Measurements from ENCODE around the gene ADGRL2.
A peak's percentile ranks its signal among the peaks of the same experiment; 100 is the strongest.

Gene ADGRL2

DNA sequence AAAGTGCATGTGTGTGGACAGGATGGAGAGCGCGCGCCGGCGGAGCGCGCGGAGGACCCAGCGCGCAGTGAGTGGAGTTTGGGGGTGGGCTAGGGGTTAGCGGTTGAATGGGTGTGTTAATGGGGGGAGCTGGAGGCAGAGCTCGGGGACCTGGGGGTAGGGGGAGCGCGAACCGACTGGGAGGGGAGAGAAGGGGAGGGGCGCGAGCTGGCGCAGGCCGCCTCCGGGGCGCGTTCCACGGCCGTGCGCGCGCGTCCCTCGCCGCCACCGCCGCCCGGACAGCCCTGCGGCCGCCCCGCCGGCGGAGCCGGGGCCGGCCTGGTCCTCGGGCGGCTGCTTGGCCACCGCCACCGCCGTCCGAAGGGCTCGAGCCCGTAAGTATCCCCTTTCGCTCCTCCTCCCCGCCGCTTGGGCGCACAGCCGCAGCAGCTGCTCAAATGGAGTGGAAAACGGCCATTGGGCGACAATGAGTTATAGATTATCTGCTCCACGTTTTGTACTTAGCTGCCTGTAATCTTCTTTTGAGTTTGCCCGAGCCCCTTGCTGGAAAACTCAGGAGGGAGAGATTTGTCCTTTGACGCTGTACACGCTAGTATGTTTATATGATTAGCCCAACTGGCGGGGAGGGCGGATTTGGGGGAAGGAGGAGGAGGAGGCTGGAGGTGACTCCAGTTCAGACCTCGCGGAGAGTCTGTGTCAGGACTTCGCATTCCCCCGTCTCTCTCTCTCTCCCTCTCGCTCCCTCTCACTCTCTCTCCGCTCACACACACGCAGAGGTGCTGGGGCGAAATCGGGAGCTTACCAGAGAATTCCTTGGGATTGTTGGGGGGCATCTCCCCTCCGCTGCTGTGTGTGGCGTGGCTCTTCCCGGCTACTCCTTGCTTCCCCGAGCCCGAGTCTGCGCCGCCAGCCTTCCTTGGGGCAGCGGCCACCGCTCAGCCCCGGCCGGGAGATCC lies at the start of gene ADGRL2:
TSS of gene ADGRL2 (plus strand) at position 240 of the 956 bp plus-strand sequence. CDS start 36,051 bp downstream, outside the sequence.
- DNase-seq, result peak; percentile 96

DNA sequence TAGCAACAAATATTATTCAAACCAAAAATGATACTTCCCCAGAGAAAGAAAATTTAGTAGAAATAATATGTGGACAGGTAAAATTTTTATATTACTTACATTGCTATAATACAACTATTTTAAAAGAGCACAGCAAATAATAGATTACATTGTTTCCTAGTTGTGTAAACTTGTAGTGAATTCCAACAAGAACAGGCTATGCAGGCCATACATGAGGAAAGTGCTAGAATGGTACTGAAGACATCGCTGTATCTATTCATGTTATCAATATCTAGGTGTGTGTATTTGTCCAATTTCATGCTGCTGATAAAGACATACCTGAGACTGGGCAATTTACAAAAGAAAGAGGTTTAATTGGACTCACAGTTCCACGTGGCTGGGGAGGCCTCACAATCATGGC lies 47.9 kb upstream of the ADGRL2 start:
- no peak for DNase-seq

DNA sequence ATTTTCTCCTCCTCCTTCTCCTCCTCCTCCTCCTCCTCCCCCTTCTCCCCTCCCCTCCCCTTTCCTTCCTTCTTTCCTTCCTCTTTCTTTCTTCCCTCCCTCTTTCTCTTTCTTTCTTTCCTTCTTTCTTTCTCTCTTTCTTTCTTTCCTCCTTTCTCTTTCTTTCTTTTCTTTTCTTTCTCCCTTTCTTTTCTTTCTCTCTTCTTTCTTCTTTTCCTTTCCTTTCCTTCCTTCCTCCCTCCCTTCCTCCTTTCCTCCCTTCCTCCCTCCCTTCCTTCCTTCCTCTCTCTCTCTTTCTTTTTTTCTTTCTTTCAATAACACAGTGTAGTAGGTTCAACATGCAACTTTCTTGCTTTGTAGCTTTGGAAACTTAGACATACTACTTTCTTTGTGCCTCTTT lies 46.3 kb upstream of the ADGRL2 start:
- DNase-seq, result no peak

DNA sequence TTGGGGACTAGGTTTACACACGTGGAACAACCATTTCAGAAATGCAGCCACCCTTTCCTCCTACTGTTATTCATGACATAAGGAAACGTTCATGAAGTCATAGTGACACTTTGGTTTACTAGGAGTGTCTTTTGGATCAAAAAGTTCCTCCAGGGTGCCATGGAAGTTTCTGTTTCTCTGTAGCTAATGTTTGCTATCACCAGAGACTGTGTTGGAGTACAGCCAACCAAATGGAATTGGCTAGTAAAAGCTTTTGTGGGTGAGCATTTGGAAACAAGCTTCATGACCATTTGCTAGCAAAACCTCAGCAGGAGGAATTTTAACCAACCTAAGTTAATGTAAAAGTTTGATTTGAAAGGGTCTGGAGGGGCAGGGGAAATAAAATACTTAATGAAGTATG lies 43.9 kb upstream of the ADGRL2 start:
- peak; percentile 6 for DNase-seq

DNA sequence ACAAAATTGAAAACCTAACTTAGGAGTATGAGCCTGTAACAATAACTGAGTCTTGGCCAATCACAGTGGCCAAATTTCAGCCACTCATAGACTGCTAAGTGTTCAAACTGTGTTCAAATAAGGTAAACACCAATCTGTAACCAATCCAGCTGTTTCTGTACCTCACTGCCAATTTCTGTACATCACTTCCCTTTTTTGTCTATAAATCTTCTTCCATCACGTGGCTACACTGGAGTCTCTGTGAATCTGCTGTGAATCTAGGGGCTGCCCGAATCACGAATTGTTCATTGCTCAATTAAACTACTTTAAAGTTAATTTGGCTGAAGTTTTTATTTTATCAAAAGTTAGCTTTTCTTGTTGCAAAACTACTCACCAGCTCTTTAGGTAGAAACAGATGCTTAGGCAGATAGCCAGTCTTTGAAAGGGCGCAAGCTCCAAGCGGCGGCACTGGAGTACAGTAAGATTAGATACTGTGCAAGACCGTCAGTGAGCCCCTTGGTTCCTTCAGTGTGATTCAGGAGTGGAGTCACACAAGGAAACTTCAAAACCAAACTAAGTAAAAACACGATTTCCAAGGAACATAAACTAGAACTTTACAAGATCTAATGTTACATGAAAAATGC lies 43.2 kb upstream of the ADGRL2 start:
- peak; percentile 10 for DNase-seq

DNA sequence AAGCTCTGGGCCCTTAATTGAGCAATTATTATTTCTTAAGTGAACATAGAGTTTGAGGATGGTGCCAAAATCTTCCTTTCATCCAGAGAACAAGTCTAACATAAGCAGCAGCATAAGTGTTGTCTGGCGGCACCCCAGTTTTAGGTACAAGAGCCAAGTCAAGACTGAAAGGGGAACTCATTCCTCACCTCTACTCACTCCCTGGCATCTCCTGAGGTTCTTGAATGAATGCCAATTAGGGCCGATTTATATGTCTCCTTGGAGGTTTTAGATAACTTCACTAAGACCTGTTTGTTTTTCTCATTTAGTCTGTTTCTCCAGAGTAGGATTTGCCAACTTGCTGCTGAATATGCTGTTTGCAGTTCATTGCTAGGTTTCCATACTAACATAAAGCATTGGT lies 42.6 kb upstream of the ADGRL2 start:
- DNase-seq, result no peak

DNA sequence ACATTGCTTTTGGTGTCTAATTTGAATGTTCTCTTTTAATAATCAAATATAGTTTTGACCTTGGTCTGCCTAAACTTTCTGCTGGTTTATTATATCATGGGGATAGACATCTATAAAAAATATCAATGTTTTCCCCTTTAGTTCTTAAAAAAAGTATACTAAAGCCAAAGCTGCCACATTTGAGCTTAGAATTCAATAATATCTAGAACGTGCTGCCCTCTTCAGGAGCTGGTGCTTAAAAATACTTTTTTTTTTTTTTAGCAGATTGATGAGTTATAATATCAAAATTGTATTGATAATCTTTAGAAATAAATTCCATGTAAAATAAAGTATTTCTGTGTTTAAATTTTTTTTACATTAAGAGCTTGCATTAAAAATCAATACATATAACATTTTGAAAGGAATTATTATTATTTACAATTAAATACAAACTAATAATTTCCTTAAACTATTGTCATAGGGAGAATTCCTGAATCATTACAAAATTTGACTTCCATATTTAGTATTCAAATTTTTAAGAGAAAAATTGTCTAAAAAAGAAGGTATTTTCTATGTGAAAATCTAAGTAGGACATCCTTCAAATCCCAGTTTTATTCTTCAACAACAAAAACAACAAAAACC lies 40.1 kb upstream of the ADGRL2 start:
- DNase-seq, result peak; percentile 45

DNA sequence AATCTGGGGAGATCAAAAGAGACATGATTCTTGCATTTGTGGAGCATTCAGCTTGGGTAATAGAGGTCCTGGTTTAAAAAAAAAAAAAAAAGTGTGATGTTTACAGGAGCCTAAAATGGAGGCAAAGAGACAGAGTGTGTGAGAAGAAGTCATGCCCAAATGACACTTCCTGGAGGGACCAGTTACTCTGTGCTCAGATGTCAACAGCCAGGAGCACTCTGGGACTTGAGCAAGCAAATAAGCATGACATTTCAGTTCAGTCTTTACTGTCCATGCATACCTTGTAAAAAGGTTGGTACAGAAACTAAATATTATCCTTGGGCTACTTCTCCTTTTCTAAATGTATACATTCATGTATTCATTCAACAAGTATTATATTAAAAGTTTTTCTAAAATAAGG lies 25.2 kb upstream of the ADGRL2 start:
- no peak for DNase-seq

DNA sequence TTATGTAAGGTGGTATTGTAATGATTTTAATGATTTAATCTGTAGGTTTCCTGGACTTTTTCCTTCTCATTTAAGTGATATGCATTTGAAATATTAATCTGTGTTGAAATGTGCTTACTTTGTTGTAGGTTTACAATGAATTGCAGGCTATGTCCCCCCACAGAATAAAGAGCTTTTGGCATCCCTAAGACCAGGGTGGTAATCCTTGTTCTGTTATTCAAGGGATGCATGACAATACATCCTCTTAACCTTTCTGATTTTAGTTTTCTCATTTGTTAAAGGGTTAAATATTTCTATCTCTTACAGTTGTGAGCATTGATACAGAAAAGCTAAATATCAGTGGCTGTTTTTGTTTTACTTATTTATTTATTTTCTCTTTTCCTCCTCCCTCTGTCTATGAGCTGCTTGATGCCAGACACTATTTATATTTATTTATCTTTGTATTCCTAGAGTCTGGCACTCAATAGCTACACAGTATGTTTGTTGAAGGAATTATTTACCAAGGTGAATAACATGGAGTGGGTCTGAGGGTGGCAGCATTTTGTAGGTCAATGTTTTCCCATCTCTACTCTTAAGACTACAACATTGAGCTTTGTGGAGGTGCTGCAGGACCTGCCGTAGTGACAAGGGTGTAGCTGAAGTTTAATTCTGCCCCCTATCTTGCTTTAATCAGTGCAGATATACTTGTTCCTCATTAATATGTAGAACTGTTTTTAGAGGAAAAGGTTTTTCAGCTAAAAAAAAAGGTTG lies 19.9 kb upstream of the ADGRL2 start:
- DNase-seq, result no peak

DNA sequence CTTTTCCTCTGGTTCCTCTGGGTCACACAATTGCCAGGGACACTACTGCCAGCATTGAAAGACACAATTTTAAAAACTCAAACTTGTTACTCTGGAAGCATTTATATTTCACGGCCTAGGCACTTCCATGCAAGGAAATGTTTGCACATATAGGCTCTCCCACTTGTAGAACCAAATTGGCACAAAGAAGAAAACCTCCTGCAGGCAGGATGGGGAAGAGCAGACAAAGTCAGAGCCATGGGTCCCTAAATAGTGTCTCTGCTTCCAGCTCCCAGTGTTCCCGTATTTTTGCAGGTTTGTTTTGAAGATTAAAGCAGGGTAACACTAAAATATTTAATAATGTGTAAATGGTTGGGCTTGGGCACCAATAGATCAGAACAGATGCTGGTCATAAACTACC lies 19.0 kb upstream of the ADGRL2 start:
- DNase-seq, result no peak

DNA sequence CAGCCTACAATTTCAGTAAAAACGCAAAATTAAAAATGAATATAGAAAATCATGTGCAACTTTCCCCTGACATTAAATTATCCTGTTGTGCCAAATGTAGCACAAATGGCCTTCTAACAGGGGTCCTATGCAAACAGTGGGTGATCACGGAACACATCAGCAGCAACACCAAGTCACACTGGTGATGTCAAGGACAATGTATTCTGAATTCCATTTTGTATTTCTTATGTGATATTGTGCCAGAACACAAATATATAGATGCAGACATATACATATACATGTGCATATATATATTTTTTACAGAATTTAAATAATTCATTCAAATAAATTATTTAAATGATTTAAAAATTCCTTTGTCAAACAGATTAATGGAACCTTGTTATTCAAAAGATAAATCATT lies 8.6 kb upstream of the ADGRL2 start:
- no peak for DNase-seq

DNA sequence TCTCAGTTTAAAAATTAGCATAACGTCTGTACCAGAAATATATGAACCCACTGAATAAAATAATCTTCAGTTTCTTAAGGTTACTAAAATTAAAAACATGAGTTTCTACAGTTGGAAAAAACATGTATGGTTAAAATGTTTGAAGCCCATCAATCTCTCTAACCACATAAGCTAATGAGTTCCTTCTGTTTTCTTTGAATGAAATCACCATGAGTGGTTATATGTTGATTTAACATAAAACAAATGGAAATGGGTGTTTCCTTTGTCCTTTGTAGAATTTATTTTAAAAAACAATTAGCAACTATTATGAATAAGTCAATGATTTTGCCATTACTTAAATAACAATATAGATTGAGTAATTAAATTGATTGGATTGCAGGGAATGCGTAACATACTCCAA lies 3.0 kb upstream of the ADGRL2 start:
- DNase-seq, result peak; percentile 44

DNA sequence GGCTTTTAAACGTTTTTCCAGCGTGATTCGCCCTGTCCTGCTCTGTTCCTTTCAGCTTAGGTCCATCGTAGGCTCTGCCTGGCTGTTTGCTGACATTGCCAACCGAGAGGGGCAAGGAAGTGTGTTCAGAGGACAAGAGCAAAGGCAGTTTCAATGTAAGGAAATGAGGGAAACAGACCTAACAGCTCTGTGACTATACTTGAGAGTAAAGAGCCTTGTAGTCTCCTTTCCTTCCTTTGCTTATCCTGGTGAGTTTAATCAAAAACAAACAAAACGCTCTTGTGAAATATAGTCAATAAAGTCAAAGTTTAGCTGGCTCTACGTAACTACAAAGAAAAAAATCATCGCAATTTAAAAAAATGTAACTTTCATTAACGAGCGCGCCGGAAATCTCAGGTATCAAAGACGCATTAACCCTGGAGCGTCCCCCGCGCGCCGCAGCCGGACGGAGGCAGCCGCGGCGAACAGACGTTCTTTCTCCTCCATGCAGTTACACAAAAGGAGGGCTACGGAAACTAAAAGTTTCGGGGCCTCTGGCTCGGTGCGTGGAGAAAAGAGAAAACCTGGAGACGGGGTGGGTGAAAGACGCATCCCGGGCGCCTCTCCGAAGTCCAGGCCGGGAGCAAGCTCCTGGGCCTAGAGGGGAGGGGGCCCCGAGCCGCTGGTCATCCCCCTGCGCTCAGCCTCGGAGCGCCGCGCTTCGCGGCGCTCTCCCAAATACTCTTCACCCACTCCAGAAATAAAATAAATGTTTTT lies 617 bp upstream of the ADGRL2 start:
- peak; percentile 85 for DNase-seq

DNA sequence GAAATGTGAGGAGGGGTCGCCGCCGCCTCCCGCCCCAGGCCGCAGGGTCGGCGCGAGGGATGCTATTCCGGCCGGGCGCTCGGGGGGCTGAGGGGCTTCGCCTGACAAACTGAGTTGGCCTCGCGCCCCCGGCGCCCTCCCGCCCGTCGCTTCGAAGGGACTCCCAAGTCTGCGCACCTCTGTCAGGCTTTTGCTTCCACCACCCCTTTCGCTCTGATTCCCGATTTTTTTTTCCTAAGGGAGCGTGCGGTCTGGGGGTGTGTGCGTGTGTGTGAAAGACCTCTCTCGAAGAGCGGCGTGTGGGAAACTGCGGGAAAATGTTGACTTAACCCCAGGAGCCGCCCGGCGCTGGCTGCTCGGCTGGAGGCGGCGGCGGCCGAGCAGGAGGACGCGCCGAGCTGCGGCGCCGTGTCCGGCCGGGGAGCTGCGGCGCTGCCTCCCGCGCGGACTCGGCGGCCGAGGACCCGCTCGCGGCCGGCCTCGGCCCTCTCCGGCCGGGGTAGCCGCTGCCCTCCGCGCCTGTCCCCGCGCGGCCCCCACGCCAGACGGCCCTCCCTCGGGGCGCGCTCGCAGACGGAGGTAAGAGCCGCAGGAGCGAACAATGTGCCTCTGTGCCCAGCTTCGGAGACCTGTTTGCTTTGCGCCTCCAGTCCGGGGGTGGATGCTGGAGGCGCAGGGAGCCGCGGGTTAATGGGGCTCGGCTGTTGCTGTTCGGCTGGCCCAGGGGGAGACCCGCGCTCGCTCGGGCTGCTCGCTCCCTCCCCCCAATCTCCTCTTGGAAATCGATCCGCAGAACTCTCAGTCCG lies 1.1 kb downstream of the ADGRL2 start:
- peak; percentile 59 for DNase-seq

DNA sequence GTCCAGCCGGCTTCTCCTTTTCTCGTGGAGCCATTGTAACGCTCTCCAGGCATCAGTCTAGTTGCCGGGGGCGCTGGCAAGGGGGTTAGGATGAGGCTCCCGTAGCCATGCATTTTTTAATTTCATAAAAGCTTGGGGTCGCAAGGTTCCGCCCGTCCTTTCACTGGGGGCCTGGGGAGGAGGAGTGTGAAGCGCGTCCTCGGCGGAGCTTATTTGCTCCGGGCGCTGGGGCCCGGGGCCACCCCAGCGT lies 1.6 kb downstream of the ADGRL2 start:
- DNase-seq, result no peak

DNA sequence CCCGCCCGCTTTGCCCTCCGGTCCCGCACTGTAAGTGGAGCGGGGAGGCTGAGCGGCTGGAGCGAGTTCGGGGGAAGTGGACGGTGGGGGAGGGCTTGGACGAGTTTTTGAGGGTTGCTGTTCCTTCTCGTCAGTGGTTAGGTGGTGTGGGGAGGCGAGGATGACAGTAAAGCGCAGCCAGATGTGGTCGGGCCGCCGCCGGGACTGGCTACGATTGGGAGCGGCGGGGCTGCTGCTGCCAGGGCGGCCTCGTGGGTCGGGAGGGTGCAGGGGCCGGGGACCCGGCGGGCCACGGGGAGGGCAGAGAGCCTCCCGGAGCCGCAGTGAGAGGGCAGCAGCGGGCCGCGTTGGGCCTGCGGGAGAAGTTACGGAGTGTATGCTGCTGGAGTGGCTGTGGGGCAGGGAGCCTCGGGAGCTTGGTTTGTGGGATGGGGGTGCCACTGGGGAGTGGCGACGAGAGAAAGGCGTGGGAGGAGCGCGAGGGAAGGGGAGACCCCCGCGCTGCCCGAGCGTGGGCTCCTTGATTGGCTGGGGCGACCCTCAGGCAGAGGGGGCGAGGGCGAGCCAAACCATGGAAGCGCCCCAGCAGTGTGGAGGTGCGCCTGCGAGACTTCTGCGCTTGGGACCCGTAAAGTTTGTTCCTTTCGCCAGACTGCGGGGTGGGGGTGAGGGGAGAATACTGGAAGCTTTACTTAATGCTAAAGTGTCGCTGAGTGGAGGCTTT lies 2.1 kb downstream of the ADGRL2 start:
- DNase-seq, result peak; percentile 71

DNA sequence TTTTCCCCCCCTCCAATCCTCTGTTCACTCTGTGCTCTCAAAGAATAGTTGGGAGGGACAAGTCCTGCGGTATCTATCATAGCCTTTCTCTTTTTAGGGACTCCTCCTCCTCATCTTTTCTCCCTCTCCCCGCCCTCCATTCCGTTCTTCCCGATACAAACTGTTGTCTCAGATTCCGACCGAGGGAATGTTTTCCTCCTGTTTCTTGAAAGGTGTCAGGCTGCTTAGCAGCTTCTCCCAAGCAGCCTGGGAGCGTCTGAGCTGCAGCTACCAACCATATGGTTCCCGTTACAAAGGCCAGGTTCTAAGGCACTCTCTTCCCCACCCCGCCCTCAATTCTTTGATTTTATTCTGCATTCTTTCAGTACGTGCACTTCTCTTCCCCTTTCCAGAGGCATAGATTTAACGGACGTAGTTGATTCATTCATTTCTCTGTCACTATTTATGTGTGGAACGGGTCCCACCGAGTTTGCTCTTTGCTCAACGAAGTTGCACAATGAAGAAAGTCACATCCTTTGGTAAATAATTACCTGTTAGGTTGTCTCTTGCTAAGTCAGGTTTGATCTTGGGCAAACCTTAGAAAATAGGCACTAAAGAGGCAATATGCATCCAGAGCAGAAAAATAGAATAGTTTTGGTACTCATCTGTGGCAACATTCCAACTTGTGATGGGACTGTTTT lies 2.8 kb downstream of the ADGRL2 start:
- peak; percentile 69 for DNase-seq

DNA sequence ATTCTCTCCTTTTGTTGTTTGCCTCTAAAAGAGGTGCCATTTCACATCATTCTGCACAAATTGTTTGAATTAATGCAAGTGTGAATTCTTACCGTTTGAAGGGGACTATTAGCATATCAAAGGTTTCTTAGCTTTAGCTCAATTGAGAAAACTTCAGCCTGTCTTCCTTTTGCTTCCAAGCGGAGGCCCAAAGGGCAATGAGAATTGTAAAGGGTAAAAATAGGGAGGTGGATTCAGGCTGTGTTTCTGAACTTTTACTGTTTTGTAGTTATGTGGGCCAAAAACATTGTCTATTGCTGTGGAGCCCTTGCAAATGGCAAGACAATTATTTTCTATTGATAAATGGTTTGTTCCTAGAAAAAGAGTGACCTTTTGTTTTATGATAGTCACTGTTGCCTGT lies 3.6 kb downstream of the ADGRL2 start:
- no peak for DNase-seq

DNA sequence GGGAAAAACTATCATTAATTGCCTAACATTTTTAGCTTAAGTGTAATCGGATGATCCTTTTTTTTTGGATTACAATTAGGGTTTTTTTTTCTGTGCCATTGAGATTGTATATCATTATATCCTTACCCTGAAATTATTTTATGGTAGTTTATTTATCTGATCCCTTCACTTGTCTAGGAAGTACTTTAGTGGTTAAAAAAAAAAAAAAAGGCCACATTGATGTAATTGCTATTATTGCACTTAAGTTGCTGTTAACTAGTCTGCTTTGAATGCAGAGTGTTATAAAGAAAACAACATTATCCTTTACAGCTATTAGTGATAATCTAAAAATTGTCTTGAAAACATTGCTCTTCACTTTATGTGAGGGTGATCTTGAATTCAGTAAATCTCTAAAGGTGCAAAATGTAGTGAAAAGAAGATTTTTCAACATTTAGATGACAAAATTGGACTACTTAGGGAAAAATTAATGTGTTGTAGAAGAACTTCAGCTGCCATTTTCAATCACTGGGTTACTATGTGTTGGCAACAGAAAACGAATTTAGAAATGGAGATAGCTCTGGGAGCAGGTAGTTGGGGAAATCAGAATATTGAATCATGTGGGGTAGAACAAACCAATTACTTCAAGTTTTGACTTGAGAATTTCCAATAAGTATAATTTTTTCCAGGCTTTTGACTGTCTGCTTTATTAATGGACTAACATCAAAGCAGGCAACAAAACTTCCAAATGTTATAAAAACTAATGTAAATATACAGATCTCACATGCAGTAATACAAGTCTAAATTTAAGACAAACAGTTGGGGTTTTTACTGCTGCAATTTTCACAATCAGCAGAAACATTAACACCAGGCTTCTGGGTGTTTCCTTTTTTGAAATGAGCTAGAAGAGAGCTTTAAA lies 5.0 kb downstream of the ADGRL2 start:
- no peak for DNase-seq

DNA sequence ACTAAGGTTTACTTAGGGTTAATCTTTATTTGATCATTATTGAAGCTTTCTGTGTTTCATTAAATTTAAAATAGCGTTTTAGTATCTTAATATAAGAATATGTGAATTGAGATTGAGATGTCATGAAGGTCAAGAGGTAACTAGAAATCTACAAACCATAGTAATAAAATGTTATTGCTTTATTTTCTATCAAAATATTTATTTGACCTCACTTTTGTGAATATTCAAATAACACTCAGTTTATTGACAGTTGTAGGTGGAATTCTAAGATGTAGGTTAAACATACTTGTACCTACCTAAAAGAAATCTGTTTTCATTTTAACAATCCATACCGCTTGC lies 5.7 kb downstream of the ADGRL2 start:
- no peak for DNase-seq

Data from fibroblast of skin of right biceps (primary cell).